Peyer's patch (tissue), 4 donors: ENCODE measurements around the gene CBLN1.

Source experiments
- CTCF ChIP-seq, 6 experiments: fragments of 450-650 bp in 4 of 6; fragments of 200-600 bp in 2 of 6; sonication (generic) in 1 of 6; IDR thresholded peaks; one replicate each; pipeline ENCODE4 v1.5.1; 2017 to 2019; ENCODE audit warnings: antibody characterized with exemption in 6 of 6, mild to moderate bottlenecking in 3 of 6, moderate library complexity in 1 of 6
- POLR2A ChIP-seq, 2 donors: fragments of 450-650 bp; IDR thresholded peaks; one replicate each; pipeline ENCODE4 v1.5.1; 2017; ENCODE audit warnings: antibody characterized with exemption in 2 of 2, mild to moderate bottlenecking in 2 of 2, moderate library complexity in 2 of 2

GRCh38 chr16:49280841-49281371 lies 732 bp downstream of the CBLN1 start:
- no peak for TF ChIP-seq CTCF (IDR thresholded peaks at IDR 0.05)
- TF ChIP-seq POLR2A (IDR thresholded peaks at IDR 0.05): no peak
